Measurements from ENCODE around the gene TMEM8B. TPM values are rescaled to one million over a fixed set of nuclear protein-coding genes. Genes with fewer than 3 reads are reported as not detected.

Gene TMEM8B
- polyA plus RNA-seq, 1 donor from 2014 or later = 12.7 TPM

GRCh38 chr9:35792826-35793225 is 36.2 kb upstream of the TMEM8B start:
- H3F3A ChIP-seq (ENCODE audit: insufficient read depth, low read length, poor library complexity, severe bottlenecking) = no peaks in the 10 kb centered on the region
- H2AFZ ChIP-seq (ENCODE audit: low read depth, low read length) = no peak overlapping the region
- no peaks in the 10 kb centered on the region for H4K20me1 ChIP-seq (ENCODE audit: insufficient read depth)
- no peaks in the 10 kb centered on the region for H3K36me3 ChIP-seq (ENCODE audit: insufficient read depth, low read length)
- no peaks in the 10 kb centered on the region for H3K27me3 ChIP-seq (ENCODE audit: insufficient read depth, low read depth, low read length)
- no peaks in the 10 kb centered on the region for H3K9me3 ChIP-seq (ENCODE audit: low read length)
- TF ChIP-seq EP300 (conservative IDR thresholded peaks at IDR 0.05; ENCODE audit: poor library complexity, severe bottlenecking) = no peak
- no peak for TF ChIP-seq EZH2 (IDR thresholded peaks at IDR 0.05; ENCODE audit: borderline replicate concordance, insufficient read depth, low read length, poor library complexity, severe bottlenecking)
- no peak for TF ChIP-seq SMC3 (conservative IDR thresholded peaks at IDR 0.05; ENCODE audit: poor library complexity)
- TF ChIP-seq, protein P1, sequence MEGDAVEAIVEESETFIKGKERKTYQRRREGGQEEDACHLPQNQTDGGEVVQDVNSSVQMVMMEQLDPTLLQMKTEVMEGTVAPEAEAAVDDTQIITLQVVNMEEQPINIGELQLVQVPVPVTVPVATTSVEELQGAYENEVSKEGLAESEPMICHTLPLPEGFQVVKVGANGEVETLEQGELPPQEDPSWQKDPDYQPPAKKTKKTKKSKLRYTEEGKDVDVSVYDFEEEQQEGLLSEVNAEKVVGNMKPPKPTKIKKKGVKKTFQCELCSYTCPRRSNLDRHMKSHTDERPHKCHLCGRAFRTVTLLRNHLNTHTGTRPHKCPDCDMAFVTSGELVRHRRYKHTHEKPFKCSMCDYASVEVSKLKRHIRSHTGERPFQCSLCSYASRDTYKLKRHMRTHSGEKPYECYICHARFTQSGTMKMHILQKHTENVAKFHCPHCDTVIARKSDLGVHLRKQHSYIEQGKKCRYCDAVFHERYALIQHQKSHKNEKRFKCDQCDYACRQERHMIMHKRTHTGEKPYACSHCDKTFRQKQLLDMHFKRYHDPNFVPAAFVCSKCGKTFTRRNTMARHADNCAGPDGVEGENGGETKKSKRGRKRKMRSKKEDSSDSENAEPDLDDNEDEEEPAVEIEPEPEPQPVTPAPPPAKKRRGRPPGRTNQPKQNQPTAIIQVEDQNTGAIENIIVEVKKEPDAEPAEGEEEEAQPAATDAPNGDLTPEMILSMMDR (IDR thresholded peaks at IDR 0.05; ENCODE audit: poor library complexity, severe bottlenecking) = no peak
- no peak for TF ChIP-seq MXI1 (conservative IDR thresholded peaks at IDR 0.05; ENCODE audit: poor library complexity, severe bottlenecking)
- no peak for TF ChIP-seq POLR2AphosphoS5 (IDR thresholded peaks at IDR 0.05)
- TF ChIP-seq, protein P2, sequence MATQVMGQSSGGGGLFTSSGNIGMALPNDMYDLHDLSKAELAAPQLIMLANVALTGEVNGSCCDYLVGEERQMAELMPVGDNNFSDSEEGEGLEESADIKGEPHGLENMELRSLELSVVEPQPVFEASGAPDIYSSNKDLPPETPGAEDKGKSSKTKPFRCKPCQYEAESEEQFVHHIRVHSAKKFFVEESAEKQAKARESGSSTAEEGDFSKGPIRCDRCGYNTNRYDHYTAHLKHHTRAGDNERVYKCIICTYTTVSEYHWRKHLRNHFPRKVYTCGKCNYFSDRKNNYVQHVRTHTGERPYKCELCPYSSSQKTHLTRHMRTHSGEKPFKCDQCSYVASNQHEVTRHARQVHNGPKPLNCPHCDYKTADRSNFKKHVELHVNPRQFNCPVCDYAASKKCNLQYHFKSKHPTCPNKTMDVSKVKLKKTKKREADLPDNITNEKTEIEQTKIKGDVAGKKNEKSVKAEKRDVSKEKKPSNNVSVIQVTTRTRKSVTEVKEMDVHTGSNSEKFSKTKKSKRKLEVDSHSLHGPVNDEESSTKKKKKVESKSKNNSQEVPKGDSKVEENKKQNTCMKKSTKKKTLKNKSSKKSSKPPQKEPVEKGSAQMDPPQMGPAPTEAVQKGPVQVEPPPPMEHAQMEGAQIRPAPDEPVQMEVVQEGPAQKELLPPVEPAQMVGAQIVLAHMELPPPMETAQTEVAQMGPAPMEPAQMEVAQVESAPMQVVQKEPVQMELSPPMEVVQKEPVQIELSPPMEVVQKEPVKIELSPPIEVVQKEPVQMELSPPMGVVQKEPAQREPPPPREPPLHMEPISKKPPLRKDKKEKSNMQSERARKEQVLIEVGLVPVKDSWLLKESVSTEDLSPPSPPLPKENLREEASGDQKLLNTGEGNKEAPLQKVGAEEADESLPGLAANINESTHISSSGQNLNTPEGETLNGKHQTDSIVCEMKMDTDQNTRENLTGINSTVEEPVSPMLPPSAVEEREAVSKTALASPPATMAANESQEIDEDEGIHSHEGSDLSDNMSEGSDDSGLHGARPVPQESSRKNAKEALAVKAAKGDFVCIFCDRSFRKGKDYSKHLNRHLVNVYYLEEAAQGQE (IDR thresholded peaks at IDR 0.05; ENCODE audit: borderline replicate concordance) = no peak
- no peak for TF ChIP-seq RAD21 (conservative IDR thresholded peaks at IDR 0.05)
- H3K4me3 ChIP-seq (ENCODE audit: low read length) = no peak overlapping the region
- H3K79me2 ChIP-seq (replicated peaks; ENCODE audit: insufficient read depth, low read length) = no peaks in the 10 kb centered on the region
- no peak overlapping the region for H3K9ac ChIP-seq (ENCODE audit: low read length)
- no peaks in the 10 kb centered on the region for H3K9me2 ChIP-seq (ENCODE audit: insufficient read depth, low read length)
- H3K4me2 ChIP-seq (ENCODE audit: low read length) = no peak overlapping the region
- no peak overlapping the region for H3K27ac ChIP-seq (ENCODE audit: low read length)

DNA sequence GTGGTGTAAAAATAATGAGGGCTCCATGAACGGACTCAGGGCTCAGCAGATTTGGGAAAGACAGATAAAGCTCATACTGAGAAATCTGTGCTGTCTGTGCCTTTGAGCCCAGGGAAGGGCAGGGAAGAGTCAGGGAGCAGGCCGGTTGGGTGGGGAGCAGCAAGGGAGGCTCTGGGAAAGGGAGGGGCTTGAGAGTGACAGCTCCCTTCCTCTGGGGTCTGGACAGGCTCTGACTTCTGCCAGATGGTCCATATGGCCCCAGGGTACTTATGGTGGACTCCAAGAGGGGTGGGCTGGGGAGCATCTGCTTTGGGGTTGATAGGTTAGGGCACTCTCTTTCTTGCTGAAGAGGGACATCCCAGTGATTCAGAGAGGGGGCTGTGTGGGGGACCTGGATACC is 35.6 kb upstream of the TMEM8B start:
- Histone ChIP-seq H3K4me2 (ENCODE audit: low read length) (no peak overlapping the region), H3F3A (ENCODE audit: insufficient read depth, low read length, poor library complexity, severe bottlenecking) (no peaks in the 10 kb centered on the region), H3K9ac (ENCODE audit: low read length) (no peak overlapping the region), H4K20me1 (ENCODE audit: insufficient read depth) (no peaks in the 10 kb centered on the region), H3K27me3 (ENCODE audit: insufficient read depth, low read depth, low read length) (no peaks in the 10 kb centered on the region), H3K27ac (ENCODE audit: low read length) (no peak overlapping the region), H3K4me3 (ENCODE audit: low read length) (no peak overlapping the region), H3K79me2 (replicated peaks; ENCODE audit: insufficient read depth, low read length) (no peaks in the 10 kb centered on the region), H3K9me2 (ENCODE audit: insufficient read depth, low read length) (no peaks in the 10 kb centered on the region), H2AFZ (ENCODE audit: low read depth, low read length) (no peak overlapping the region), H3K36me3 (ENCODE audit: insufficient read depth, low read length) (no peaks in the 10 kb centered on the region), H3K9me3 (ENCODE audit: low read length) (no peaks in the 10 kb centered on the region)
- TF ChIP-seq SMC3 (conservative IDR thresholded peaks at IDR 0.05; ENCODE audit: poor library complexity) (no peak), POLR2AphosphoS5 (IDR thresholded peaks at IDR 0.05) (no peak), RAD21 (conservative IDR thresholded peaks at IDR 0.05) (no peak), MXI1 (conservative IDR thresholded peaks at IDR 0.05; ENCODE audit: poor library complexity, severe bottlenecking) (no peak), EZH2 (IDR thresholded peaks at IDR 0.05; ENCODE audit: borderline replicate concordance, insufficient read depth, low read length, poor library complexity, severe bottlenecking) (no peak), TAF1 (IDR thresholded peaks at IDR 0.05; ENCODE audit: low read depth) (no peak), EP300 (conservative IDR thresholded peaks at IDR 0.05; ENCODE audit: poor library complexity, severe bottlenecking) (no peak)
- TF ChIP-seq, protein P2 (IDR thresholded peaks at IDR 0.05; ENCODE audit: borderline replicate concordance) = no peak
- TF ChIP-seq, protein P1 (IDR thresholded peaks at IDR 0.05; ENCODE audit: poor library complexity, severe bottlenecking) = no peak
